Fibroblast of villous mesenchyme (primary cell): ENCODE results near the gene CELF4. TPM values are rescaled to one million over a fixed set of nuclear protein-coding genes. Genes with fewer than 3 reads are reported as not detected.

Source experiments
- DNase-seq: peaks from one replicate; pipeline ENCODE4 v3.0.0-alpha.2; 2010; ENCODE audit warnings: low read depth
- H3K4me3 ChIP-seq: 2 replicates; pipeline ENCODE4 v1.5.1; 2011; ENCODE audit warnings: low read depth, mild to moderate bottlenecking, low read length
- total RNA-seq: library from RNA; depleted of rRNA; stranded (reverse); fragments of >200 nt; gene quantifications from 2 replicates; pipeline ENCODE4 v1.2.3, GENCODE V29; 2012
- TF ChIP-seq, protein P1 (sequence below): IDR thresholded peaks from 2 replicates; pipeline ENCODE4 v1.5.1; 2012; ENCODE audit warnings: low read depth, mild to moderate bottlenecking, low read length; ENCODE audit not compliant: insufficient read depth

The CELF4 gene
- total RNA-seq, 1 donor = not detected

DNA sequence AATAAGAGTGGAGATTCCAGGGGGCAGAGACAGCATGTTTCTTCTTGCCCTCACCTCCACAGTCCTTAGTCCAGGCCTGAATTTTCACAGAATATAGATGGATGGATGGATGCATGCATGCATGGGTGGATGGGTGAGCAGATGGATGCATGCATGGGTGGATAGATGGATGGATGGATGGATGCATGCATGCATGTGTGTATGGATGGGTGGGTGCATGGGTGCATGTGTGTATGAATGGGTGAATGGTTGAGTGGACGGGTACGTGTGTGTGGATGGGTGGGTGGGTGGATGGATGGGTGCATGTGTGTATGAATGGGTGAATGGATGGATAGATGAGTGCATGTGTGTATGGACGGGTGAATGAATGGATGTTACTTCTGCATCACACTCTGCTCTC, 153.3 kb downstream of the CELF4 start:
- H3K4me3 ChIP-seq = no peak overlapping the region
- TF ChIP-seq, protein P1, sequence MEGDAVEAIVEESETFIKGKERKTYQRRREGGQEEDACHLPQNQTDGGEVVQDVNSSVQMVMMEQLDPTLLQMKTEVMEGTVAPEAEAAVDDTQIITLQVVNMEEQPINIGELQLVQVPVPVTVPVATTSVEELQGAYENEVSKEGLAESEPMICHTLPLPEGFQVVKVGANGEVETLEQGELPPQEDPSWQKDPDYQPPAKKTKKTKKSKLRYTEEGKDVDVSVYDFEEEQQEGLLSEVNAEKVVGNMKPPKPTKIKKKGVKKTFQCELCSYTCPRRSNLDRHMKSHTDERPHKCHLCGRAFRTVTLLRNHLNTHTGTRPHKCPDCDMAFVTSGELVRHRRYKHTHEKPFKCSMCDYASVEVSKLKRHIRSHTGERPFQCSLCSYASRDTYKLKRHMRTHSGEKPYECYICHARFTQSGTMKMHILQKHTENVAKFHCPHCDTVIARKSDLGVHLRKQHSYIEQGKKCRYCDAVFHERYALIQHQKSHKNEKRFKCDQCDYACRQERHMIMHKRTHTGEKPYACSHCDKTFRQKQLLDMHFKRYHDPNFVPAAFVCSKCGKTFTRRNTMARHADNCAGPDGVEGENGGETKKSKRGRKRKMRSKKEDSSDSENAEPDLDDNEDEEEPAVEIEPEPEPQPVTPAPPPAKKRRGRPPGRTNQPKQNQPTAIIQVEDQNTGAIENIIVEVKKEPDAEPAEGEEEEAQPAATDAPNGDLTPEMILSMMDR = no peak
- no peak for DNase-seq

GRCh38 chr18:37409878-37410277, 155.7 kb downstream of the CELF4 start:
- DNase-seq = no peak
- TF ChIP-seq, protein P1 = no peak
- no peak overlapping the region for H3K4me3 ChIP-seq

GRCh38 chr18:37408676-37409265, 156.8 kb downstream of the CELF4 start:
- no peak overlapping the region for H3K4me3 ChIP-seq
- TF ChIP-seq, protein P1 = no peak
- DNase-seq = no peak

- H3K4me3 ChIP-seq = no peak overlapping the region
- no peak for DNase-seq
- TF ChIP-seq, protein P1 = no peak
These were observed 158.0 kb downstream of the CELF4 start for GRCh38 chr18:37407571-37407970.

- TF ChIP-seq, protein P1 = no peak
- H3K4me3 ChIP-seq = no peak overlapping the region
- no peak for DNase-seq
These were observed 159.8 kb downstream of the CELF4 start for GRCh38 chr18:37405772-37406171.

DNA sequence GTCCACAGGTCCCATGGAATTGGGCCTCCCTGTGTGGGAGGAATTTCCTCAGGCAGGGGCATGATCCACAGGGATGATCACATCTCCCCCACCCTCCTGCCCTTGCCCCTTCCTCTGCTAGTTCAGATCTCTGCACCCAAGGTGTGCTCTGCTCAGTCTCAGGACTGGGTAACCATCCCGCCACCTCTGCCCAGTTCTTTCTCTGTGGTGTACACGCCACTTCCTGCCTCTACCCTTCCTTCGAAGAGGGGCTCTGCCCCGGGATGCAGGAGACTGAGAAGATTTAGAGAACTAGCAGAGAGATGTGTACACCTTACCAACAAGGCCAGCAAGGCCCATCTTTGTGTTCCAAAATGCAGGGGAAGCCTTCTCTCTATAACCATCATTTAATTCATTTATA, 160.4 kb downstream of the CELF4 start:
- no peak for DNase-seq
- no peak overlapping the region for H3K4me3 ChIP-seq
- TF ChIP-seq, protein P1 = no peak

- TF ChIP-seq, protein P1 = no peak
- no peak overlapping the region for H3K4me3 ChIP-seq
- no peak for DNase-seq
These were observed 161.8 kb downstream of the CELF4 start for GRCh38 chr18:37403788-37404187.
